HG03558 (cell line): ENCODE measurements around the gene TMEM178B.
"Not testable (repeated sequence)": the region's sequence is repeated elsewhere in the genome, so short reads cannot be mapped to it uniquely, and the experiment has no call there.

Source experiments
- ATAC-seq: cut with Tn5 transposase; IDR thresholded peaks from one replicate; pipeline ENCODE4 v1.9.1; 2021; ENCODE audit warnings: moderate number of reproducible peaks; ENCODE audit not compliant: unreplicated experiment; ENCODE audit errors: extremely low read depth

The TMEM178B gene

GRCh38 chr7:141128931-141129330, 55.1 kb downstream of the TMEM178B start:
- ATAC-seq = no peak

GRCh38 chr7:141132671-141133070, 58.8 kb downstream of the TMEM178B start:
- no peak for ATAC-seq

DNA sequence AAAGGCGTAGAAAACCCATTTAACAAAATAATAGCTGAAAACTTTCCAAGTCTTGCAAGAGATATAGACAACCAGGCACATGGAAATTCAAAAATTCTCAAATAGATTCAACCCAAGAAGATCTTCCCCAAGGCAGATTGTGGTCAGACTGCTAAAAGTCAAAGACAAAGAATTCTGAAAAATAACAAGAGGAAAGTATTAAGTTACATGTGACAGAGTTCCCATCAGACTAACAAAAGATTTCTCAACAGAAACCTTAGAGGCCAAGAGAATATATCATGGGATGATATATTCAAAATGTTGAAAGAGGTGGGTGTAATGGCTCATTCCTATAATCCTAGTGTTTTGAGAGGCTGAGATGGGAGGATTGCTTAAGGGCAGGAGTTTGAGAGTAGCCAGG, 59.8 kb downstream of the TMEM178B start:
- no peak for ATAC-seq

DNA sequence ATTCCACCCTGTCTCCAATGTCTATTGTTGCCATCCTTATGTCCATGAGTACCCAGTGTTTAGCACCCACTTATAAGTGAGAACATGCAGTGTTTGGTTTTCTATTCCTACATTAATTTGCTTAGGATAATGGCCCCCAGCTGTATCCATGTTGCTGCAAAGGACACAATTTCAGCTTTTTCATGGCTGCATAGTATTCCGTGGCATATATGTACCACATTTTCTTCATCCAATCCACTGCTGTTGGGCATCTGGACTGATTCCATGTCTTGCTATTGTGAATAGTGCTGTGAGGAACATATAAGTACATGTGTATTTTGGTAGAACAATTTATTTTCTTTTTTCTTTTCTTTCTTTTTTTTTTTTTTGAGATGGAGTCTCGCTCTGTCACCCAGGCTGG, 68.2 kb downstream of the TMEM178B start:
- no peak for ATAC-seq

DNA sequence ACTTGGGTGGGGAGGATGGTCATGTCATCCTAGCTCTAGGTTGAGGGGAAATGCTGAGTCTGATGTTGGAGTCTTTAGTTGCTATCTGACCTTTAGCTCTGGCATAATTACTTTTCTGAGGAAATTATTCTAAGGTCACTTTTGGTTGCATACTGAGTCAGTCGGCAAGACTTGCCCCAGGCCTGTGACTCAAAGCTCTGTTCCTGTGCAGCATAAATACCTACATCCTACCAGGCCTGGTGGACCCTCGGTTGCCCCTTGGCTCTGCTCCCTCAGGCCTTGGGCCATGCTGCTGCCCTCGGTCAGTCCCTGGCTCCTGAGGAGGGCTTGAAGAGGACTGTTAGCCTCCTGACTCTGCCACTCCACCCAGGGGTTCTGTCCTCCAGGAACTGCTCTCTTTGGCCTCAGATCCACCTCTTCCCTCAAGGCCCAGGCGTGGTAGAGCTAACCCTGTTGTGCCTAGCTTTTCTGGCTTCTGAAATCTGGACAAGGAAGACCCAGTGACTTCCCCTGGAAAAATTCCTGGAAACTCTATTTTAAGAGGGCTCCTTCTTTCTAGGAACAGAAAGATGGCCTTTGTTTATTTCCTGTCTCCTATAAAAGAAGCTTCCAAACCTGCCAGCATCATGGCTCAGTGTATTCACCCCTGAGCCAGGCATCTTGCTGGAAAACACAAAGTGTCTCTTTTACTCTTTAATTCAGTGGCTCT, 71.2 kb downstream of the TMEM178B start:
- no peak for ATAC-seq

DNA sequence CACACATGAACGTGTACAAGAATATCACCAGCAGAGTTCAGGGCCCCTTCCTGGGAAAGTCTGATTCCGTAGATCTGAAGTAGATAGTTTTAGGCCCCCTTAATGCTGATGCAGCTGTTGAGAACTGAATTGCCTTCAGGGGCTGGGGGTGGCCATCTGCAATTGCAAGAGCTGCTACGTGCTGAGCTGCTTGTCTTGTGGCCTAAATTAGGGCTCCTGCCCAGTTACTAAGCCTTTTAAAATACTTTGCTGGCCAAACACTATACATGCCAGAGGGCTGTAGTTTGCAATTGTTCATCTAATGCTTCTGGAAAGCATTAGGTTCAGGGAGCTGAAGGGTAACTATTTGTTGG, 71.7 kb downstream of the TMEM178B start:
- no peak for ATAC-seq

- no peak for ATAC-seq
Observed at GRCh38 chr7:141147482-141147881, 73.6 kb downstream of the TMEM178B start.

DNA sequence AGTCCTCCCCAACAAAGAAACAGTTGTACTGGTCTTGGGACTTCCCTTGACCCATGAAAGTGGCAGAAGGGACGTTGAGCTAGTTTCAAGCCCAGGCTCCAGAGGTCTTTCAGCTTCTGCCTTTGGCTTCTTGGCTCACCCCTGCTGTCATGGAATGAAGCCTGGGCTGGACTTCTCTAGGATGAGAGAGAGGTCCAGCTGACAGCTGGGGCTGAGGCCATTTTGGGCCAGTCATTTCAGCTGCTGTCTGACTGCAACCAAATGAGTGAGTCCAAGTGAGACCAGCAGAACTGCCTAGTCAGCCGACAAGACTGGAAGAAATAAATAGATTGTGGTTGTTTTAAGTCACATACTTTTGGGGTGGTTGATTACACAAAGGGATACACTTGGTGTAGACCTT, 76.6 kb downstream of the TMEM178B start:
- no peak for ATAC-seq

- ATAC-seq = no peak
Observed at GRCh38 chr7:141151746-141152145, 77.9 kb downstream of the TMEM178B start.

- no peak for ATAC-seq
Observed at GRCh38 chr7:141153231-141153630, 79.4 kb downstream of the TMEM178B start.

GRCh38 chr7:141154131-141154732, 80.4 kb downstream of the TMEM178B start:
- ATAC-seq = no peak

DNA sequence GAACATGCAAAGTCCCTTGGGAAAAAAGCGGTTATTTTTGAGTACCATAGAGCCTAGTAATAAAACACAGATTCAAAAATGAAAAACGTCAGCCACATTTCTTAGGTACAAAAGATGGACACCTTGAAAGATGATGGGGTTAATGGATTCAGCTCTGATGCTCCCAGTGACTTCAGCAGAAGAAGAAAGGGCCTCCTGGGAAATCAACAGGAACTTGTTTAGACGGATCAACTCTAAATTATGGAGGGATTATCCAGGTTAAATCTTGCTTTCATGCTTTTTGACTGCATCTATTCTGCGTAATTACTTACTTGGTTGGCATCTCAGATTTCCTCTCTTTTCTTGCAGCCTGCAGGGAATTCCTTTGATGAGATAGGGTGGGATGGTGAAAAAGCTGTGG, 82.5 kb downstream of the TMEM178B start:
- no peak for ATAC-seq

- ATAC-seq = no peak
Observed at GRCh38 chr7:141157138-141157765, 83.4 kb downstream of the TMEM178B start.

- no peak for ATAC-seq
Observed at GRCh38 chr7:141158561-141158960, 84.7 kb downstream of the TMEM178B start.

DNA sequence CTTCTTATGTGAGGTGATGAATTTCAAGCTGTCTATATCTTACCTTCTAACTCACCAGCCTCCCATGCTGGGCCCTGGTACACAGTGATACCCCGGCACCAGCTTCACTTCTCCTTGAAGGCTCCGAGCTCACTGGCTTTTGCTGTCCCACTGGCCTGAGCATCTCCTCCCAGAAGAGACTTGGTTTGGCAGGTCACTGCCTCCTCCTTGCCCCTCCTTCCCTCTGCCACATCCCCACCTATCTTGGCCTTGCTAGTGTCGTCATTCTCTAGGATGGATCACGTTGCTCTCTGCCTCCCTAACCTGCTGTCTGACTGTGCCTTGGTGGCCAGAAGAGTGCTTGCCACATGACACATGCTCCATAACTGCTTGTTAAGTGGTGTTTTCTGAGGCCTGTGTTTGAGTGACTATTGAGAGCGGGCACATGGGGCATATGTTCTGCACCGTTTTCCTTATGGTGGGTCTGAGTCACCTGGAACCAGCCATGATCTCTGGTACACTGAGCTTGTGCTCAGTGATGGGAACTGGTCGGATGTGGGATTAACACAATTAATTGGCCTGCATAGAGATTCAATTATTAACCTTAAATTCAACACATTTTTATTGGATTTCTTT, 86.5 kb downstream of the TMEM178B start:
- ATAC-seq = no peak

DNA sequence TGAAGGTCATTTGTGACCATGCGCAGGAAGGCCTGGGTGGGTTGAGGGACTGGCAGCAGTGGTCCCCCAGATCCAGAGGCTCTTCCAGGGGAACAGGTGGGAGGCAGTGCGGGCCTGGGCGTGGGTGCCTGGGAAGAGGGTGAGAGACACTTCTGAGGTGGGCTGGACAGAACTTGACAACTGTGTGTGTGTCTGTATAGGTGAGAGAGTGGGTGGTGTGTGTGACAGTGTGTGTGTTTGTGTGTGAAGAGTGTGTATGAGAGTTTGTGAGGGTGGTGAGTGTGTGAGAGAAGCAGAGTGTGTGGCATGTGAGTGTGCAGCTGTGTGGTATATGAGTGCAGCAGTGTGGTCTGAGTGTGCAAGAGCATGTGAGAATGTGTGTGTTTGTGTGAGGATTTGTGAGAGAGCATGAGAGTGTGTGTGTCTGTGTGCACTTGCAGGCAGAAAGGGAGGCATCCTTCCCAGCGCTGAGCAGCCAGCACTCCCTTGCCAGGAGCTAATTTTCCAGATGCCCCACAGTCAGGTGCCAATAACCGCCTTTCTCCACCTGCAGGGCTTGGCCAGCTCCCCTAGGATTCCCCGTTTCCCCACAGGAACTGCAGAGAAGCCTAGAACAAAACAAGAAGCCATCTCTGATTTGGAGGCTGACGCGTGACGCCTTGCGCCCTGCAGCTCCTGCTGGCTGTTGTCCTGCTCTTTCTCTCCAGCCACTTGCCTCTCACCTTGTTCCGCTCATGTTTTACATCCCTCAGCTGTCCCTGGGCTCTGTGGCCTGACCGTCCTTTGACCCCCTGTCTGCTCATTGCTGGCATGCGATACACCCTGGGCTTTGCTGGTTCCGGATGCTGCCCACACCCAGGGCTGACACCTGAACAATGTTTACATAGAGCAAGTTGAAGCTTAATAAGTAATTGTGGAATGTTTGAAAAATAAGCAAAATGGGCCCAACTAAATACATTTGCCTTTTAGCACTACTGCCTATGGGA, 88.0 kb downstream of the TMEM178B start:
- no peak for ATAC-seq

GRCh38 chr7:141165521-141165920, 91.7 kb downstream of the TMEM178B start:
- no peak for ATAC-seq

- no peak for ATAC-seq
Observed at GRCh38 chr7:141166926-141167325, 93.1 kb downstream of the TMEM178B start.

GRCh38 chr7:141167381-141167964, 93.6 kb downstream of the TMEM178B start:
- ATAC-seq = no peak

GRCh38 chr7:141169157-141169556, 95.3 kb downstream of the TMEM178B start:
- ATAC-seq = not testable (repeated sequence)
